ENCODE data around the gene OTUB1. TPM values are rescaled to one million over a fixed set of nuclear protein-coding genes. Genes with fewer than 3 reads are reported as not detected.

Gene OTUB1
- total RNA-seq, 1 experiment from 2014 or later = 140 TPM

GRCh38 chr11:64022125-64022784 lies 36.0 kb downstream of the OTUB1 start:
- DNase-seq (ENCODE audit: low spot score) = no peak

GRCh38 chr11:64023712-64024710 lies 37.8 kb downstream of the OTUB1 start:
- DNase-seq (ENCODE audit: low spot score) = no peak

- DNase-seq (ENCODE audit: low spot score) = no peak
Observed at GRCh38 chr11:64025205-64025604, 39.0 kb downstream of the OTUB1 start.

GRCh38 chr11:64026575-64027205 lies 40.5 kb downstream of the OTUB1 start:
- no peak for DNase-seq (ENCODE audit: low spot score)

- DNase-seq (ENCODE audit: low spot score) = no peak
Observed at GRCh38 chr11:64027651-64028397, 41.6 kb downstream of the OTUB1 start.

- DNase-seq (ENCODE audit: low spot score) = no peak
Observed at GRCh38 chr11:64028398-64029115, 42.3 kb downstream of the OTUB1 start.

- DNase-seq (ENCODE audit: low spot score) = no peak
Observed at GRCh38 chr11:64029773-64030172, 43.5 kb downstream of the OTUB1 start.

GRCh38 chr11:64031001-64031400 lies 44.8 kb downstream of the OTUB1 start:
- no peak for DNase-seq (ENCODE audit: low spot score)

GRCh38 chr11:64032050-64032449 lies 45.8 kb downstream of the OTUB1 start:
- no peak for DNase-seq (ENCODE audit: low spot score)

- DNase-seq (ENCODE audit: low spot score) = no peak
Observed at GRCh38 chr11:64034411-64034811, 48.2 kb downstream of the OTUB1 start.

GRCh38 chr11:64035081-64035524 lies 48.9 kb downstream of the OTUB1 start:
- no peak for DNase-seq (ENCODE audit: low spot score)

GRCh38 chr11:64035576-64035975 lies 49.3 kb downstream of the OTUB1 start, which contains the start of gene FLRT1:
FLRT1 (plus strand) TSS chr11:64035931; CDS start chr11:64116268, 80,337 bp downstream.
- no peak for DNase-seq (ENCODE audit: low spot score)

- DNase-seq (ENCODE audit: low spot score) = no peak
Observed at GRCh38 chr11:64036087-64037026, 50.1 kb downstream of the OTUB1 start.

GRCh38 chr11:64037027-64037634 lies 50.9 kb downstream of the OTUB1 start:
- DNase-seq (ENCODE audit: low spot score) = no peak

GRCh38 chr11:64038500-64038899 lies 52.3 kb downstream of the OTUB1 start:
- no peak for DNase-seq (ENCODE audit: low spot score)

- no peak for DNase-seq (ENCODE audit: low spot score)
Observed at GRCh38 chr11:64039012-64039665, 52.9 kb downstream of the OTUB1 start.

- peak; percentile 44 for DNase-seq (ENCODE audit: low spot score)
Observed at GRCh38 chr11:64040684-64041322, 54.6 kb downstream of the OTUB1 start.

GRCh38 chr11:64041846-64042245 lies 55.6 kb downstream of the OTUB1 start:
- DNase-seq (ENCODE audit: low spot score) = no peak

All from HT-29 (cell line).